WTC11 (cell line): ENCODE results near the gene TSPAN2. TPM values are rescaled to one million over a fixed set of nuclear protein-coding genes. Genes with fewer than 3 reads are reported as not detected.

Experiments
- ATAC-seq: fragments of 200-7000 bp; cut with Tn5 transposase; 2 replicates; pipeline ENCODE4 v1.10.0; 2021; ENCODE audit warnings: mild to moderate bottlenecking, moderate library complexity
- CTCF ChIA-PET: fragments of 300-600 bp; sonication (Branson Sonifier 250); formaldehyde crosslinking; loops from one replicate; lab custom pipeline; 2021; ENCODE audit warnings: antibody characterized with exemption; lab: Charles Lee
- POLR2A ChIA-PET: fragments of 350-600 bp; sonication (Branson Sonifier 250); formaldehyde crosslinking; loops from one replicate; lab custom pipeline; 2021; ENCODE audit warnings: antibody characterized with exemption; lab: Charles Lee
- DNase-seq: peaks from one replicate; pipeline ENCODE4 v3.0.0; 2021; ENCODE audit warnings: low spot score
- H3K27ac Mint-ChIP-seq: 2 replicates; pipeline ENCODE4 v1.8.0; 2021; ENCODE audit warnings: mixed read lengths
- H3K27me3 Mint-ChIP-seq: 2 replicates; pipeline ENCODE4 v1.8.0; 2021; ENCODE audit warnings: low read depth, mild to moderate bottlenecking, moderate library complexity, mixed read lengths
- H3K36me3 Mint-ChIP-seq: 2 replicates; pipeline ENCODE4 v1.8.0; 2021; ENCODE audit warnings: mixed read lengths
- H3K4me1 Mint-ChIP-seq: 2 replicates; pipeline ENCODE4 v1.8.0; 2022; ENCODE audit warnings: mixed read lengths
- H3K4me3 Mint-ChIP-seq: 2 replicates; pipeline ENCODE4 v1.8.0; 2021; ENCODE audit warnings: mild to moderate bottlenecking, moderate library complexity, mixed read lengths
- H3K9me3 Mint-ChIP-seq: 2 replicates; pipeline ENCODE4 v1.8.0; 2021; ENCODE audit warnings: mixed read lengths
- ATF2 ChIP-seq: sonication (generic); formaldehyde crosslinking; IDR thresholded peaks from 2 replicates; pipeline ENCODE4 v1.8.1; 2022; ENCODE audit warnings: low read depth, missing genetic modification reagents, borderline replicate concordance
- CBFB ChIP-seq: sonication (generic); formaldehyde crosslinking; IDR thresholded peaks from 2 replicates; pipeline ENCODE4 v1.8.1; 2022; ENCODE audit warnings: mild to moderate bottlenecking, low read depth, missing genetic modification reagents
- CTCF ChIP-seq: fragments of 200-600 bp; IDR thresholded peaks from 2 replicates; pipeline ENCODE4 v1.8.0; 2022; ENCODE audit warnings: antibody characterized with exemption
- ESRRA ChIP-seq: sonication (generic); formaldehyde crosslinking; IDR thresholded peaks from 2 replicates; pipeline ENCODE4 v1.8.1; 2022; ENCODE audit warnings: mild to moderate bottlenecking, missing genetic modification reagents, borderline replicate concordance
- GABPB1 ChIP-seq: sonication (generic); formaldehyde crosslinking; IDR thresholded peaks from 2 replicates; pipeline ENCODE4 v1.8.1; 2023; ENCODE audit warnings: mild to moderate bottlenecking, missing genetic modification reagents
- JUN ChIP-seq: sonication (generic); formaldehyde crosslinking; IDR thresholded peaks from 2 replicates; pipeline ENCODE4 v1.8.0; 2023; ENCODE audit warnings: mild to moderate bottlenecking, missing genetic modification reagents
- NFE2L1 ChIP-seq: sonication (generic); formaldehyde crosslinking; IDR thresholded peaks from 2 replicates; pipeline ENCODE4 v1.8.1; 2023; ENCODE audit warnings: missing genetic modification reagents
- NR3C1 ChIP-seq: sonication (generic); formaldehyde crosslinking; conservative IDR thresholded peaks from 2 replicates; pipeline ENCODE4 v1.8.1; 2023; ENCODE audit warnings: low read depth, mild to moderate bottlenecking, missing genetic modification reagents
- RORB ChIP-seq: fragments of 250-450 bp; sonication (Bioruptor Pico); IDR thresholded peaks from 2 replicates; pipeline ENCODE4 v1.9.0; 2021; ENCODE audit warnings: mild to moderate bottlenecking
- SOX15 ChIP-seq: fragments of 250-450 bp; sonication (Bioruptor Pico); IDR thresholded peaks from 2 replicates; pipeline ENCODE4 v1.9.0; 2021; ENCODE audit warnings: mild to moderate bottlenecking
- TEAD4 ChIP-seq: sonication (generic); formaldehyde crosslinking; IDR thresholded peaks from 2 replicates; pipeline ENCODE4 v1.8.0; 2022; ENCODE audit warnings: mild to moderate bottlenecking, missing genetic modification reagents
- TP53 ChIP-seq: sonication (generic); formaldehyde crosslinking; IDR thresholded peaks from 2 replicates; pipeline ENCODE4 v1.8.1; 2023; ENCODE audit warnings: mild to moderate bottlenecking, missing genetic modification reagents
- USF1 ChIP-seq: sonication (generic); formaldehyde crosslinking; IDR thresholded peaks from 2 replicates; pipeline ENCODE4 v1.8.0; 2022; ENCODE audit warnings: mild to moderate bottlenecking, missing genetic modification reagents
- ZNF425 ChIP-seq: fragments of 250-450 bp; sonication (Bioruptor Pico); conservative IDR thresholded peaks from 2 replicates; pipeline ENCODE4 v1.9.0; 2021; ENCODE audit warnings: mild to moderate bottlenecking
- ZNF512 ChIP-seq: sonication (generic); formaldehyde crosslinking; IDR thresholded peaks from 2 replicates; pipeline ENCODE4 v1.8.1; 2022; ENCODE audit warnings: missing genetic modification reagents, borderline replicate concordance
- ZNF671 ChIP-seq: fragments of 250-450 bp; sonication (Bioruptor Pico); IDR thresholded peaks from 2 replicates; pipeline ENCODE4 v1.8.0; 2021; ENCODE audit warnings: mild to moderate bottlenecking
- total RNA-seq: library from RNA; stranded (reverse); gene quantifications from 3 replicates; pipeline ENCODE4 v1.2.3, GENCODE V29; 2021
- TF ChIP-seq, protein P1 (sequence below): sonication (generic); formaldehyde crosslinking; IDR thresholded peaks from 2 replicates; pipeline ENCODE4 v1.8.0; 2022; ENCODE audit warnings: missing genetic modification reagents

The TSPAN2 gene
- total RNA-seq, 1 experiment from 2014 or later, result 12.0 TPM

- H3K27me3 Mint-ChIP-seq, result no peaks in the 10 kb centered on the region; the same call in none of the 2 replicates
- TF ChIP-seq RORB (no peak), SOX15 (CRISPR knock-in tag) (no peak), CTCF (no peak), NR3C1 (CRISPR knock-in tag) (no peak), ZNF512 (CRISPR knock-in tag) (no peak), ATF2 (CRISPR knock-in tag) (no peak), NFE2L1 (CRISPR knock-in tag) (no peak), TEAD4 (CRISPR knock-in tag) (no peak), JUN (CRISPR knock-in tag) (no peak), ESRRA (no peak), ZNF671 (CRISPR knock-in tag) (no peak), ZNF425 (CRISPR knock-in tag) (no peak), TP53 (CRISPR knock-in tag) (no peak), CBFB (CRISPR knock-in tag) (no peak), USF1 (CRISPR knock-in tag) (no peak), GABPB1 (CRISPR knock-in tag) (no peak)
- TF ChIP-seq, protein P1, sequence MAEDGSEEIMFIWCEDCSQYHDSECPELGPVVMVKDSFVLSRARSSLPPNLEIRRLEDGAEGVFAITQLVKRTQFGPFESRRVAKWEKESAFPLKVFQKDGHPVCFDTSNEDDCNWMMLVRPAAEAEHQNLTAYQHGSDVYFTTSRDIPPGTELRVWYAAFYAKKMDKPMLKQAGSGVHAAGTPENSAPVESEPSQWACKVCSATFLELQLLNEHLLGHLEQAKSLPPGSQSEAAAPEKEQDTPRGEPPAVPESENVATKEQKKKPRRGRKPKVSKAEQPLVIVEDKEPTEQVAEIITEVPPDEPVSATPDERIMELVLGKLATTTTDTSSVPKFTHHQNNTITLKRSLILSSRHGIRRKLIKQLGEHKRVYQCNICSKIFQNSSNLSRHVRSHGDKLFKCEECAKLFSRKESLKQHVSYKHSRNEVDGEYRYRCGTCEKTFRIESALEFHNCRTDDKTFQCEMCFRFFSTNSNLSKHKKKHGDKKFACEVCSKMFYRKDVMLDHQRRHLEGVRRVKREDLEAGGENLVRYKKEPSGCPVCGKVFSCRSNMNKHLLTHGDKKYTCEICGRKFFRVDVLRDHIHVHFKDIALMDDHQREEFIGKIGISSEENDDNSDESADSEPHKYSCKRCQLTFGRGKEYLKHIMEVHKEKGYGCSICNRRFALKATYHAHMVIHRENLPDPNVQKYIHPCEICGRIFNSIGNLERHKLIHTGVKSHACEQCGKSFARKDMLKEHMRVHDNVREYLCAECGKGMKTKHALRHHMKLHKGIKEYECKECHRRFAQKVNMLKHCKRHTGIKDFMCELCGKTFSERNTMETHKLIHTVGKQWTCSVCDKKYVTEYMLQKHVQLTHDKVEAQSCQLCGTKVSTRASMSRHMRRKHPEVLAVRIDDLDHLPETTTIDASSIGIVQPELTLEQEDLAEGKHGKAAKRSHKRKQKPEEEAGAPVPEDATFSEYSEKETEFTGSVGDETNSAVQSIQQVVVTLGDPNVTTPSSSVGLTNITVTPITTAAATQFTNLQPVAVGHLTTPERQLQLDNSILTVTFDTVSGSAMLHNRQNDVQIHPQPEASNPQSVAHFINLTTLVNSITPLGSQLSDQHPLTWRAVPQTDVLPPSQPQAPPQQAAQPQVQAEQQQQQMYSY, result no peak
- H3K27ac Mint-ChIP-seq, result no peak overlapping the region
- H3K9me3 Mint-ChIP-seq, result no peaks in the 10 kb centered on the region
- no peak overlapping the region for H3K4me3 Mint-ChIP-seq
- no peaks in the 10 kb centered on the region for H3K36me3 Mint-ChIP-seq
- POLR2A ChIA-PET, result no interaction called here
- H3K4me1 Mint-ChIP-seq, result 0 out of 2 replicates have a peak, but pooled peaks cover 3% of the 10 kb centered on the region
- CTCF ChIA-PET, result interaction anchor here (1.4 to 2.4 kb wide), 2 partner anchors 21 kb away, joined by 5 to 11 read pairs; no protein-coding TSS in a partner anchor
- no peak for DNase-seq
- no peak for ATAC-seq
Measured at GRCh38 chr1:115073298-115074087, 15.8 kb downstream of the TSPAN2 start.
